ENCODE measurements around the gene C16orf96. TPM values are rescaled to one million over a fixed set of nuclear protein-coding genes. Genes with fewer than 3 reads are reported as not detected.

C16orf96 gene
- polyA plus RNA-seq, 1 experiment = not detected

- no peak overlapping the region for H3K27ac ChIP-seq (ENCODE audit: low read depth, low read length)
- ChIA-PET POLR2A (no interaction called here), CTCF (interaction anchor here (0.6 to 1.4 kb wide), 7 partner anchors 10 to 24 kb away, joined by 3 to 7 read pairs (median 4); no protein-coding TSS in a partner anchor)
- H3K9me3 ChIP-seq (ENCODE audit: control insufficient read depth, insufficient read depth, low read length) = peaks cover 20% of the 10 kb centered on the region; the same call in 1 of the 2 replicates
- no peaks in the 10 kb centered on the region for H3K27me3 ChIP-seq (ENCODE audit: control insufficient read depth, insufficient read depth, low read length)
- no peak for TF ChIP-seq CTCF (IDR thresholded peaks at IDR 0.05; ENCODE audit: low read depth, low read length)
- DNase-seq (ENCODE audit: low read depth, low spot score) = no peak
- H3K4me3 ChIP-seq (ENCODE audit: low read depth, low read length) = no peak overlapping the region
These were observed 93.8 kb downstream of the C16orf96 start for GRCh38 chr16:4649744-4650442.

Small RNA genes within 50 kb of the gene (small RNA-seq; reads per million reads assigned to genes)
- not detected for gene RN7SL850P (ENCODE audit: insufficient read length, low read depth)

Other genes starting within 250 kb of the C16orf96 start
- 2.2 and 2.9 TPM in 2 replicates for gene GLIS2, start 240.3 kb upstream of the C16orf96 start, polyA plus RNA-seq (2011; rRNA removed)
- 18.4 and 23.8 TPM in 2 replicates for gene PAM16, start 205.0 kb upstream of the C16orf96 start, polyA plus RNA-seq (2011; rRNA removed)
- gene VASN, start 184.5 kb upstream of the C16orf96 start, polyA plus RNA-seq (2011; rRNA removed) = 19.1 and 27.8 TPM in 2 replicates
- 7.0 TPM in 2 replicates for gene CORO7, start 139.7 kb upstream of the C16orf96 start, polyA plus RNA-seq (2011; rRNA removed)
- gene DNAJA3, start 130.5 kb upstream of the C16orf96 start, polyA plus RNA-seq (2011; rRNA removed) = 32.1 and 32.8 TPM in 2 replicates
- 26.3 and 38.5 TPM in 2 replicates for gene NMRAL1, start 81.7 kb upstream of the C16orf96 start, polyA plus RNA-seq (2011; rRNA removed)
- 49.2 and 62.1 TPM in 2 replicates for gene HMOX2, start 79.9 kb upstream of the C16orf96 start, polyA plus RNA-seq (2011; rRNA removed)
- 12.2 and 14.9 TPM in 2 replicates for gene CDIP1, start 17.6 kb upstream of the C16orf96 start, polyA plus RNA-seq (2011; rRNA removed)
- gene UBALD1, start 58.5 kb downstream of the C16orf96 start, polyA plus RNA-seq (2011; rRNA removed) = 4.1 and 6.1 TPM in 2 replicates
- 3.4 and 8.6 TPM in 2 replicates for gene MGRN1, start 68.5 kb downstream of the C16orf96 start, polyA plus RNA-seq (2011; rRNA removed)
- 25.2 and 29.3 TPM in 2 replicates for gene NUDT16L1, start 137.2 kb downstream of the C16orf96 start, polyA plus RNA-seq (2011; rRNA removed)
- gene ANKS3, start 177.9 kb downstream of the C16orf96 start, polyA plus RNA-seq (2011; rRNA removed) = 14.0 and 15.0 TPM in 2 replicates
- 0.89 and 1.6 TPM in 2 replicates for gene DNAAF8, start 178.2 kb downstream of the C16orf96 start, polyA plus RNA-seq (2011; rRNA removed)
- 3.1 and 4.2 TPM in 2 replicates for gene ZNF500, start 210.8 kb downstream of the C16orf96 start, polyA plus RNA-seq (2011; rRNA removed)
- gene SEPTIN12, start 232.0 kb downstream of the C16orf96 start, polyA plus RNA-seq (2011; rRNA removed) = not detected in 2 replicates
- gene SMIM22, start 239.0 kb downstream of the C16orf96 start, polyA plus RNA-seq (2011; rRNA removed) = not detected in 2 replicates
- 9.2 and 14.3 TPM in 2 replicates for gene ROGDI, start 246.3 kb downstream of the C16orf96 start, polyA plus RNA-seq (2011; rRNA removed)

Measured in AG04450 (cell line).